Testis (tissue), 2 donors: Measurements from ENCODE around the gene BARHL1.

ENCODE experiments used
- POLR2A ChIP-seq: fragments of 450-650 bp; IDR thresholded peaks from one replicate; pipeline ENCODE4 v1.6.1; 2017; ENCODE audit warnings: antibody characterized with exemption, mild to moderate bottlenecking, moderate library complexity
- TF ChIP-seq, protein P1 (sequence below), 3 experiments: fragments of 450-650 bp in 2 of 3; fragments of 200-600 bp in 1 of 3; sonication (generic) in 1 of 3; IDR thresholded peaks; one replicate each; pipeline ENCODE4 v1.5.1; 2016 to 2019; ENCODE audit warnings: antibody characterized with exemption in 3 of 3, mild to moderate bottlenecking in 2 of 3, moderate library complexity in 1 of 3

DNA sequence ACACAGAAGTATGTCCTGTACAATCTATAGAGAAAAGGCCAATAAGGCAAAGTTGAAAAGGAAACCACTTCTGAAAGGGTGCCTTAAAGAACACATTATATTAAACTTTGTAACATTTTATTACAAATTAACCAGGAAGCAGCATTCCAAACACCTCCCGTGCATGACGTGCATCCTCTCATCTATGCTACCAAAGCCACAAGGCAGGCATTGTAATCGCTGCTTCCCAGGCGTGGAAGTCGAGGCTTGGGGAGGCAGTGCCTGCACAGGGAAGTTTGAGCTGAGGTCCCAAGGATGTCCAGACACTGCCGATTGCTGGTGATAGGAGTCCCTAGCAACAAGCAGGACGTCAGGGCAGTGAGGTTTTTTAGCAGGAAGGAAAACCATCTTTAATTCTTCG, 44.3 kb upstream of the BARHL1 start:
- TF ChIP-seq, protein P1, sequence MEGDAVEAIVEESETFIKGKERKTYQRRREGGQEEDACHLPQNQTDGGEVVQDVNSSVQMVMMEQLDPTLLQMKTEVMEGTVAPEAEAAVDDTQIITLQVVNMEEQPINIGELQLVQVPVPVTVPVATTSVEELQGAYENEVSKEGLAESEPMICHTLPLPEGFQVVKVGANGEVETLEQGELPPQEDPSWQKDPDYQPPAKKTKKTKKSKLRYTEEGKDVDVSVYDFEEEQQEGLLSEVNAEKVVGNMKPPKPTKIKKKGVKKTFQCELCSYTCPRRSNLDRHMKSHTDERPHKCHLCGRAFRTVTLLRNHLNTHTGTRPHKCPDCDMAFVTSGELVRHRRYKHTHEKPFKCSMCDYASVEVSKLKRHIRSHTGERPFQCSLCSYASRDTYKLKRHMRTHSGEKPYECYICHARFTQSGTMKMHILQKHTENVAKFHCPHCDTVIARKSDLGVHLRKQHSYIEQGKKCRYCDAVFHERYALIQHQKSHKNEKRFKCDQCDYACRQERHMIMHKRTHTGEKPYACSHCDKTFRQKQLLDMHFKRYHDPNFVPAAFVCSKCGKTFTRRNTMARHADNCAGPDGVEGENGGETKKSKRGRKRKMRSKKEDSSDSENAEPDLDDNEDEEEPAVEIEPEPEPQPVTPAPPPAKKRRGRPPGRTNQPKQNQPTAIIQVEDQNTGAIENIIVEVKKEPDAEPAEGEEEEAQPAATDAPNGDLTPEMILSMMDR (IDR thresholded peaks at IDR 0.05), result no peak
- TF ChIP-seq POLR2A, result no peak
